NCI-H2029 (cell line): ENCODE measurements around the gene COBLL1.
"Not testable (repeated sequence)": the region's sequence is repeated elsewhere in the genome, so short reads cannot be mapped to it uniquely, and the experiment has no call there.

Experiments used
- DNase-seq: peaks from one replicate; lab custom pipeline; 2025; lab: John Stamatoyannopoulos, UW

Gene COBLL1

DNA sequence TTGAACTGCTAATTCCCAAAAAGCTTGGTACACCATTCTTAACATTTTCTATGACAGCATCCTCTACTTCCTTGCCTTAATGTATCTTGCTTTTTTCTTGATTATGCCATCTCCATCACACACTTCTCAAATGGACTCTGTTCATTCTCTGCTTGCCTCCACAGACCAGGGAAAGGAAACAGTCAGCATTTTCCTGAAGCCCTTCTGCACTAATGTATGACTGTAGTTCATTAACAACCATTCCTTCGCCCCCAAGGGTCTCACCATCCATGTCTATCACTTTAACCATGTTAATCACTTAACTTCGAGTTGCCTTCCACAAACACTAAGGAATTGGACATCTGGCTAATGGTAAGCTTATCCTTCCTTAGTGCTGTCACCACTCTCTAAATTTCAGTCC is 54.8 kb downstream of the COBLL1 start:
- DNase-seq: no peak

- no peak for DNase-seq
Measured at GRCh38 chr2:164785457-164785856, 56.2 kb downstream of the COBLL1 start.

- DNase-seq: no peak
Measured at GRCh38 chr2:164784376-164784775, 57.2 kb downstream of the COBLL1 start.

GRCh38 chr2:164782323-164782722 is 59.3 kb downstream of the COBLL1 start:
- no peak for DNase-seq

DNA sequence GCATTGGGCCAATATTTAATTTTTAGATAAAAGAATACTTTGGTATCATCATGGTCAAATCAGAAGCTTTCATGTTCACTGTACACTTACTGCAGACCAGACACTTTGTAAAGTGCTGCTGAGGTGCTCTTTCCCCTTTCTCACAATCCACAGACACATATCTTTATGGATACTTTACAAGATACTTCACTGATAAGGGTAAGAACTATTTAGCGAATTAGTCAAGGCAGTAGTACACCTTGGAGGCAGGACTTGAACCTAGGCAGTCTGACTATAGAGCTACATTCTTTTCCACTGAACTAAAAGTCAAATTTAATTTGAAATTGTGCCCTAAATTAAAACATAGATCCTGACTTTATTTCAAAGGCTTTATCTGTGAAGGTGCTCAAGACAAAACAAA is 60.2 kb downstream of the COBLL1 start:
- no peak for DNase-seq

- DNase-seq: no peak
Measured at GRCh38 chr2:164780611-164781178, 60.9 kb downstream of the COBLL1 start.

- DNase-seq: no peak
Measured at GRCh38 chr2:164779383-164780057, 62.1 kb downstream of the COBLL1 start.

GRCh38 chr2:164778723-164779122 is 62.9 kb downstream of the COBLL1 start:
- DNase-seq: no peak

DNA sequence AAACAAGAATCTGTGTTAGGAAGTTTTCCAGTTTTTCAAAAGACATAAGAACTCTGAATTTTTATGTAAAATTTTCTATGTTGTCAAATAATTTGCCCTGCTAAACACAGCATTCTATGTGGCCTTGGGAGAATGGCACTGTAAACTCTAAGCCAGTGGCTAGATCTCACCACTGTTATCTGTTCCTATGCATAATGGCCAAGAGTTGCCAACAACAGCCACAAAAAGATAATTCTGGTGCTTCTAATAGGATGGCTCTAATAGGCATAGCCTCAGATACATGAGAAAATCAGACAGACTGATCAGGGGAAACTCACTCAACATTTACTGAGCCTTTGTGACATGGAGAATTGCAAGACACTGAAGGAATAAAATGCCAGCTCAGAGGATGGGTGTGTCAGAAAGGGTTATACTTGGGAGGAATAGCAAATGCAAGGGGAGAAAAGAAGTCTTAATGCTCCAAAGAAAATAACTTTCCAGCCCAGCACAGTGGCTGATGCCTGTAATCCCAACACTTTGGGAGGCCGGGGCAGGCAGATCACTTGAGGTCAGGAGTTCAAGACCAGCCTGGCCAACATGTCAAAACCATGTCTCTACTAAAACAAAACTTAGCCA is 63.7 kb downstream of the COBLL1 start:
- no peak for DNase-seq

- DNase-seq: no peak
Measured at GRCh38 chr2:164773635-164774034, 68.0 kb downstream of the COBLL1 start.

GRCh38 chr2:164773091-164773490 is 68.5 kb downstream of the COBLL1 start:
- no peak for DNase-seq

DNA sequence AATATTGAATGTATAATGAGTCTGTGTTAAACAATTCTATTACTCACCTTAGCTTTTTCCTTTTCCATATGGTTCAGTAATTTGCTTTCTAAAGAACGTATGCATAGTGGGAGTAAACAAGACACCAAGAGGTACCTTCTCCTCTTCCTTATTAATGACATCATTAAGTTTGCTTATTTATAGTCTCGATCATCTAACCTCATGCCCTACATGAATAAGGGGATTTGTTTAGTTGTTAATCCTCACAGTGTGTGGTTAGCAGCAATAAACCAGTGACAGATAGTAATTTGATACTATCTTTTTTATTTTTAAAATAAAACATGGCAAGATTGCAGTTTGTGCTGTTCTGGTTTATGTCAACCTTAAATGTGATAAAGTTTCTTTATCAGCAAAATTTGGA is 69.7 kb downstream of the COBLL1 start:
- no peak for DNase-seq

DNA sequence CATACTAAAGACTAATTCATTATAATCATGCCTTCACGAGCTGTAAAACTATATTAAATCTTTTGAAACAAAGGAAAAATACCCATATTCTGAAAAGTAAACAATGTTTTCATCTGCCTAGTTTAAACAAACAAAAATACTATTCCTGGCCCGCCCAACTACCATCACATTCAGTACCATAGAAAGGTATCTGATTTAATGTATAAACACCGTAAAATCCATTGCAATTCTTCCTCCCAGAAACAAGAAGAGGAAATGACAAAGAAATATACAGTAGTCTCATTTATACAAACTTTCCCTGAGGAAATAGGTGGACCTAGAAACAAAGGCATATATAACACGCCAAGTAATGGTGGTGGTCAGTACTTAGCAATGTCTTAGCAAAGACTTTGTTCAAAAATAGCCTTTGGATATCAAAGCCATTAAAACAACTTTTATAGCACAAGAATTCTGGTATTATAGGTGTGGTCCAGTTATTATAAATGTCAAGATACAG is 71.2 kb downstream of the COBLL1 start:
- no peak for DNase-seq

DNA sequence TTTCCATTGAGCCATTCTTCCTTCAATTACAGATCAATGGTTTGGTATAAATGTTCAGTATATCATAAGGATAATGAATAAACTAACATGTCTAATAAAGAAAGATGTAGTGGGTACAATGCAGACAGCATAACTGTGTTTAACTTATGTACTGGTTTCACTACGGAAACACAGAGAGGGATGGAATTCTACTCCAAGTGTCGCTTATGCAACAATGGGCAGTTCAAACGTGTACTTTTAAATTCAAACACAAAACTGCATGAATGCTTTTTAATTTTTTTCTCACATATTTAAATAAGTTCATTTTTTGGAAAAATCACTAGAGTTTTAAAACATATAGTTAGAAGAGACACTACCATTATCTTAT is 74.7 kb downstream of the COBLL1 start:
- no peak for DNase-seq

DNA sequence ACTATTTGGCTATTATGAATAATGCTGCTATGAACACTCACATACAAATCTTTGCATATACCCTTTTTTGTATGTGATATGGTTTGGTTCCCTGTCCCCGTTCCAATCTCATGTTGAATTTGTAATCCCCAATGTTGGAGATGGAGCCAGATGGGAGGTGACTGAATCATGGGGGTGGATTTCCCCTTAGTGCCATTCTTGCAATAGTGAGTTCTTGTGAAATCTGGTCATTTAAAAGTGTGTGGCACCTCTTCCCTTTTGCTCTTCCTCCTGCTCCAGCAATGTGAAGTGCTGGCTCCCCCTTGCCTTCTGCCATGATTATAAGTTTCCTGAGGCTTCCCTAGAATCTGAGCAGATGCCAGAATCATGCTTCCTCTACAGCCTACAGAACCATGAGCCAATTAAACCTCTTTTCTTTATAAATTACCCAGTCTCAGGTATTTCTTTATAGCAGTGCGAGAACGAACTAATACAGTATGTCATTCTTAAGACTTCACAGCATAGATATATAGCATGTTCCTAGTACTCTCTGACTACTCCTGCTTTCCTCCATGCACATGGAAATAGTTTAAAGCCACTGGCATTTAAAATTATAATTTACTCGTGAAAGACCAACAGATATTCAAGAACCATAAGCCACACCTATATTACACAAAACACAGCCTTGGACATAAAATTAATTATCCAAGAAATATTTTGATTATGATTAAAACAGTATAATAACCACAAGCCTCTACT is 75.2 kb downstream of the COBLL1 start:
- DNase-seq: no peak

- no peak for DNase-seq
Measured at GRCh38 chr2:164764996-164765395, 76.6 kb downstream of the COBLL1 start.

- no peak for DNase-seq
Measured at GRCh38 chr2:164764474-164764873, 77.1 kb downstream of the COBLL1 start.

GRCh38 chr2:164763431-164763830 is 78.2 kb downstream of the COBLL1 start:
- DNase-seq: no peak

DNA sequence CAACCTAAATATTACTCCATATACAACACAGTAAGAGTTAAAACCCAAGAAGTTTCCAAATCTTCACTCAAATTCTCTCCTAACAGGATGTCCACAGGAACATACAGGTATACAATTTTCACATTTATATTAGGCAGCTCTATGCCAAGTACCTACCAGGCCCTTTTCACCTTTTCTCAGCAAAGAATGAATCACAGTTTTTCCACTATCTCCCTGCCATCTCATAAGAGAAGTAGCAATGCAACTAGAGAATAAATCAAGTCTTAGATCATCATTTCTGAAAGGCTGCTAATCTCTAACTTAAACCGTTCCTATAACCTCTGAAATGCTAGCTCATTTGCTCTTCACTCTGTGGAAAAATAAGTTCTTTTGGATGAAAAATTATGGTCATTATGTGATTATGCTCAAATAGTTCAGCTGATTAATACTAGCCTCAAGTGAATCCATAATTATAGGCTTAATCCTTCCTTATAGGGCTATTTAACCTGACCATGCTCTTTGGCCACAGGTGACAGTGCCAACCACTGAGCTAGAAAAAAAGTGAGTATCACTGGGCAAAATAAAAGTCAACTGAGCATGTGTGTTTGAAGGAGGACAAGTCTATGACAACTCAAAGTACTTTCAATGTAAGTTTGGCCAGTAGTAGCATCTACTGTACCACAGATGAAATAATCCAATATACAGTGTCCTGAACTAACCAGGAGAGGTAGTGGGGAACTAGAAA is 79.7 kb downstream of the COBLL1 start:
- DNase-seq: no peak

DNA sequence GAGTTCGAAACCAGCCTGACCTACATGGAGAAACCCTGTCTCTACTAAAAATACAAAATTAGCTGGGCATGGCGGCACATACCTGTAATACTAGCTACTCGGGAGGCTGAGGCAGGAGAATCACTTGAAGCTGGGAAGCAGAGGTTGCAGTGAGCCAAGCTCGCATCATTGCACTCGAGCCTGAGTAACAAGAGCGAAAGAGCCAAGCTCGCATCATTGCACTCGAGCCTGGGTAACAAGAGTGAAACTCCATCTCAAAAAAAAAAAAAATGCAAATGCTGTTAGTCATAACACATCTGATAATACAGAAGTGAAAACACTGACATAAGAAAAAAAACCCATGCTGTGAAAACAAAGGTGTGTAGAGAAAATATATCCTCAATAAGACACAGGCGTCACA is 80.4 kb downstream of the COBLL1 start:
- DNase-seq: not testable (repeated sequence)

GRCh38 chr2:164760179-164760578 is 81.4 kb downstream of the COBLL1 start:
- DNase-seq: no peak
